ENCODE measurements around the gene DUSP22.

DUSP22 gene

GRCh38 chr6:353642-354614 lies 61.6 kb downstream of the DUSP22 start:
- no peak for DNase-seq

- no peak for DNase-seq
Observed at GRCh38 chr6:354631-355280, 62.5 kb downstream of the DUSP22 start.

GRCh38 chr6:355373-356208 lies 63.3 kb downstream of the DUSP22 start:
- no peak for DNase-seq

- DNase-seq, result no peak
Observed at GRCh38 chr6:356828-357251, 64.6 kb downstream of the DUSP22 start.

GRCh38 chr6:357261-357790 lies 65.0 kb downstream of the DUSP22 start:
- no peak for DNase-seq

- no peak for DNase-seq
Observed at GRCh38 chr6:357791-358341, 65.6 kb downstream of the DUSP22 start.

- DNase-seq, result no peak
Observed at GRCh38 chr6:358432-358831, 66.1 kb downstream of the DUSP22 start.

- DNase-seq, result no peak
Observed at GRCh38 chr6:358847-359246, 66.6 kb downstream of the DUSP22 start.

- no peak for DNase-seq
Observed at GRCh38 chr6:359261-360035, 67.2 kb downstream of the DUSP22 start.

- no peak for DNase-seq
Observed at GRCh38 chr6:360349-360748, 68.1 kb downstream of the DUSP22 start.

- DNase-seq, result no peak
Observed at GRCh38 chr6:360764-361373, 68.6 kb downstream of the DUSP22 start.

- no peak for DNase-seq
Observed at GRCh38 chr6:361411-362132, 69.3 kb downstream of the DUSP22 start.

- no peak for DNase-seq
Observed at GRCh38 chr6:362231-362923, 70.1 kb downstream of the DUSP22 start.

GRCh38 chr6:362924-363249 lies 70.6 kb downstream of the DUSP22 start:
- no peak for DNase-seq

GRCh38 chr6:363291-363690 lies 71.0 kb downstream of the DUSP22 start:
- DNase-seq, result no peak

GRCh38 chr6:363909-364308 lies 71.6 kb downstream of the DUSP22 start:
- no peak for DNase-seq

GRCh38 chr6:364609-365540 lies 72.6 kb downstream of the DUSP22 start:
- no peak for DNase-seq

- DNase-seq, result no peak
Observed at GRCh38 chr6:365835-366234, 73.5 kb downstream of the DUSP22 start.

All from effector CD4-positive, alpha-beta T cell (primary cell).